Erythroblast (primary cell): ENCODE measurements around the gene CATSPERB.

Experiments
- GATA1 ChIP-seq: IDR thresholded peaks from 2 replicates; pipeline ENCODE4 v1.6.1; 2011; ENCODE audit warnings: low read depth, mild to moderate bottlenecking, control low read depth, low read length, moderate library complexity
- POLR2A ChIP-seq: IDR thresholded peaks from 2 replicates; pipeline ENCODE4 v1.6.1; 2011; ENCODE audit warnings: mild to moderate bottlenecking, low read length

GRCh38 chr14:91536327-91536726 is 195.6 kb downstream of the CATSPERB start:
- TF ChIP-seq POLR2A (no peak), GATA1 (no peak)
